Smooth muscle cell (in vitro differentiated cells): ENCODE measurements around the gene PITRM1. TPM values are rescaled to one million over a fixed set of nuclear protein-coding genes. Genes with fewer than 3 reads are reported as not detected.

Experiments
- DNase-seq: peaks from one replicate; lab custom pipeline; 2025; ENCODE audit not compliant: unreplicated experiment; lab: John Stamatoyannopoulos, UW
- H2AFZ ChIP-seq: fragments of 200-600 bp; sonication (generic); 2 replicates; pipeline ENCODE4 v1.6.0; 2016; ENCODE audit warnings: antibody characterized with exemption, low read depth, mild to moderate bottlenecking
- H3F3A ChIP-seq: fragments of 200-600 bp; sonication (generic); 2 replicates; pipeline ENCODE4 v1.6.0; 2017; ENCODE audit warnings: antibody characterized with exemption, low read depth
- H3K27ac ChIP-seq: fragments of 200-600 bp; sonication (generic); 2 replicates; pipeline ENCODE4 v1.5.1; 2016; ENCODE audit warnings: low read depth, mild to moderate bottlenecking
- H3K27me3 ChIP-seq: fragments of 200-600 bp; sonication (generic); 2 replicates; pipeline ENCODE4 v1.6.1; 2016; ENCODE audit warnings: low read depth, mild to moderate bottlenecking
- H3K36me3 ChIP-seq: fragments of 200-600 bp; sonication (generic); 2 replicates; pipeline ENCODE4 v1.5.1; 2016; ENCODE audit warnings: low read depth
- H3K4me1 ChIP-seq: fragments of 200-600 bp; sonication (generic); 2 replicates; pipeline ENCODE4 v1.5.1; 2016; ENCODE audit warnings: low read depth
- H3K4me2 ChIP-seq: fragments of 200-600 bp; sonication (generic); 2 replicates; pipeline ENCODE4 v1.6.0; 2016; ENCODE audit warnings: mild to moderate bottlenecking
- H3K4me3 ChIP-seq: fragments of 200-600 bp; sonication (generic); 2 replicates; pipeline ENCODE4 v1.5.1; 2016; ENCODE audit warnings: mild to moderate bottlenecking
- H3K79me2 ChIP-seq: fragments of 200-600 bp; sonication (generic); 2 replicates; pipeline ENCODE4 v1.6.0; 2016; ENCODE audit warnings: low read depth, mild to moderate bottlenecking
- H3K9ac ChIP-seq: fragments of 200-600 bp; sonication (generic); 2 replicates; pipeline ENCODE4 v1.6.0; 2016; ENCODE audit warnings: low read depth
- H3K9me3 ChIP-seq: fragments of 200-600 bp; sonication (generic); replicated peaks from 2 replicates; pipeline ENCODE4 v1.5.1; 2016; ENCODE audit warnings: low read depth
- H4K20me1 ChIP-seq: fragments of 200-600 bp; sonication (generic); 2 replicates; pipeline ENCODE4 v1.6.0; 2016; ENCODE audit warnings: low read depth
- WGBS: methylation state at CpG from one replicate; pipeline ENCODE4 v1.1.7; 2016; ENCODE audit warnings: low lambda C conversion rate; 5-methylcytosine and 5-hydroxymethylcytosine counted together
- polyA plus RNA-seq: library from polyadenylated mRNA; unstranded; fragments of >200 nt; fragmentation: Nextera tagmentation; extraction: Ambion mirVana; gene quantifications from 2 replicates; pipeline ENCODE4 v1.2.1, GENCODE V29; 2016
- total RNA-seq: library from RNA; depleted of rRNA; stranded (reverse); fragments of >200 nt; gene quantifications from 2 replicates; pipeline ENCODE4 v1.2.3, GENCODE V29; 2014
- TF ChIP-seq, protein P1 (sequence below): fragments of 200-600 bp; sonication (generic); IDR thresholded peaks from 2 replicates; pipeline ENCODE4 v1.5.1; 2017; ENCODE audit warnings: borderline replicate concordance, mild to moderate bottlenecking, antibody characterized with exemption; ENCODE audit not compliant: insufficient read depth, poor library complexity, severe bottlenecking

The PITRM1 gene
- total and polyA plus RNA-seq, 2 experiments from 2014 or later, result 49.2 to 61.3 TPM

DNA sequence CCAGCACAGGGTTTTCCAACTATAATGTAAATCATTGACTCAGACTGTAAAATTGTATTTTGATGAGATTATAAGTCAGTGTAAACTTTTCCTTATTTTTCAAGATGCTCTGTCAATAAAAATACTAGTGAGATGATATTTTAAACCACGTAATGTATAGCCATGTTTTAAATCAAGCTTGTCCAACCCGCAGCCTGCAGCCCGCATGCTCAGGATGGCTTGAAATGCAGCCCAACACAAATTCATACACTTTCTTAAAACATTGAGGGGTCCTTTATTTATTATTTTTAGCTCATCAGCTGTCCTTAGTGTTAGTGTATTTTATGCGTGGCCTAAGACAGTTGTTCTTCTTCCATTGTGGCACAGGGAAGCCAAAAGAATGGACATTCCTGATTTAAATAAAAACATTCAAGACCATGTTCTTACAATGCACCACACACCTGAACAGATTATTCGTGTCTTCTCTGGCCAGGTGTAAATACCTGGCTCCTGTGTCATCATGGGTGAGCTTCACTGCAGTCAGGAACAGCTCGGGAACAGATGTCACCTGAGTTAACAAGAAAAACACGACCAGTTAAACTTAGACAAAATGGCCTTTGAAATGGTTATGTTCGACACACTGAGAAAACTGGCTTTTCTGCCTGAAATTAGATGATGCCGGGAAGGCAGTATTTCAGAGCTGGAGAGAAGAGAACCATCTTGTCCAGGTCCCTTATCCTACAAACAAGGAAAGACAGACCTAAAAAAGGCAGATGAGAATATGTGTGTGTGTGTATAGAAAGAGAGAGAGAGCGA lies 5.9 kb downstream of the PITRM1 start:
- Histone ChIP-seq H3K4me3 (no peak overlapping the region), H3F3A (no peaks in the 10 kb centered on the region), H2AFZ (no peak overlapping the region), H3K36me3 (peaks cover 19% of the 10 kb centered on the region), H3K9ac (no peak overlapping the region), H3K9me3 (no peaks in the 10 kb centered on the region), H4K20me1 (peaks cover 12% of the 10 kb centered on the region), H3K4me1 (no peaks in the 10 kb centered on the region), H3K79me2 (peaks cover 16% of the 10 kb centered on the region), H3K27me3 (no peaks in the 10 kb centered on the region), H3K4me2 (no peak overlapping the region), H3K27ac (peak overlapping the region; percentile 38)
- WGBS, result 90% methylated on average over 10 of the region's 10 CpGs
- DNase-seq, result no peak
- TF ChIP-seq, protein P1, sequence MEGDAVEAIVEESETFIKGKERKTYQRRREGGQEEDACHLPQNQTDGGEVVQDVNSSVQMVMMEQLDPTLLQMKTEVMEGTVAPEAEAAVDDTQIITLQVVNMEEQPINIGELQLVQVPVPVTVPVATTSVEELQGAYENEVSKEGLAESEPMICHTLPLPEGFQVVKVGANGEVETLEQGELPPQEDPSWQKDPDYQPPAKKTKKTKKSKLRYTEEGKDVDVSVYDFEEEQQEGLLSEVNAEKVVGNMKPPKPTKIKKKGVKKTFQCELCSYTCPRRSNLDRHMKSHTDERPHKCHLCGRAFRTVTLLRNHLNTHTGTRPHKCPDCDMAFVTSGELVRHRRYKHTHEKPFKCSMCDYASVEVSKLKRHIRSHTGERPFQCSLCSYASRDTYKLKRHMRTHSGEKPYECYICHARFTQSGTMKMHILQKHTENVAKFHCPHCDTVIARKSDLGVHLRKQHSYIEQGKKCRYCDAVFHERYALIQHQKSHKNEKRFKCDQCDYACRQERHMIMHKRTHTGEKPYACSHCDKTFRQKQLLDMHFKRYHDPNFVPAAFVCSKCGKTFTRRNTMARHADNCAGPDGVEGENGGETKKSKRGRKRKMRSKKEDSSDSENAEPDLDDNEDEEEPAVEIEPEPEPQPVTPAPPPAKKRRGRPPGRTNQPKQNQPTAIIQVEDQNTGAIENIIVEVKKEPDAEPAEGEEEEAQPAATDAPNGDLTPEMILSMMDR, result no peak

DNA sequence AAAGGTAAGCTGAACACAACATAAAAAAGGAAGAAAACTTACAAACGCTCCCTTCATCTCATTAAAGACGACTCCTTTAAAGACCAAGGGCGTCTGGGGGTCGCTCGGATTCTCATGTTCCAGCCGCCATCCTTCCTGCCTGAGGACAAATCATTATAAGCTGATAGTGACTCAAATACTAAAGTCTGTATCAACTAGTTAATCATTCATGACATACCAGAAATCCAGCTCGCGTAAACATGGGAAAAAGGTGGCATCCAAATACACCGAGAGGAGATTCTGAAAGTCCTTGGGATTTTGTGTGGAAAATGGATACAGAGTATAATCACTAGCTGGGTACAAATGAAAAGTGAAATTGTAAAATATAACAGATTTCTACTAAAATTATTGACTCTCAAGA lies 7.4 kb downstream of the PITRM1 start:
- H3K27me3 ChIP-seq, result no peaks in the 10 kb centered on the region
- no peak overlapping the region for H3K9ac ChIP-seq
- no peak overlapping the region for H2AFZ ChIP-seq
- no peak overlapping the region for H3K4me2 ChIP-seq
- H3K36me3 ChIP-seq, result peaks cover 24% of the 10 kb centered on the region
- DNase-seq, result no peak
- peaks cover 2% of the 10 kb centered on the region for H3K79me2 ChIP-seq
- no peak overlapping the region for H3K27ac ChIP-seq
- H3K4me1 ChIP-seq, result no peaks in the 10 kb centered on the region
- TF ChIP-seq, protein P1, result no peak
- 92% methylated on average over 9 of the region's 9 CpGs for WGBS
- H3K9me3 ChIP-seq, result no peaks in the 10 kb centered on the region
- H3F3A ChIP-seq, result no peaks in the 10 kb centered on the region
- H3K4me3 ChIP-seq, result no peak overlapping the region
- peaks cover under 1% of the 10 kb centered on the region for H4K20me1 ChIP-seq

- Histone ChIP-seq H3K4me3 (no peak overlapping the region), H3K4me2 (no peak overlapping the region), H4K20me1 (no peaks in the 10 kb centered on the region), H3K27me3 (no peaks in the 10 kb centered on the region), H3K9ac (no peak overlapping the region), H3K4me1 (no peaks in the 10 kb centered on the region), H2AFZ (no peak overlapping the region), H3F3A (no peaks in the 10 kb centered on the region), H3K36me3 (peaks cover 37% of the 10 kb centered on the region), H3K79me2 (no peaks in the 10 kb centered on the region), H3K27ac (no peak overlapping the region), H3K9me3 (no peaks in the 10 kb centered on the region)
- DNase-seq, result no peak
- WGBS, result 95% methylated on average over 9 of the region's 9 CpGs
- TF ChIP-seq, protein P1, result no peak
Measured at GRCh38 chr10:3163879-3164278, 8.7 kb downstream of the PITRM1 start.

- Histone ChIP-seq H3K27me3 (no peaks in the 10 kb centered on the region), H2AFZ (no peak overlapping the region), H3K4me2 (no peak overlapping the region), H3K36me3 (peaks cover 44% of the 10 kb centered on the region), H3K4me1 (no peaks in the 10 kb centered on the region), H4K20me1 (no peaks in the 10 kb centered on the region), H3K4me3 (no peak overlapping the region), H3K9me3 (no peaks in the 10 kb centered on the region), H3K27ac (no peak overlapping the region), H3F3A (no peaks in the 10 kb centered on the region), H3K79me2 (no peaks in the 10 kb centered on the region), H3K9ac (no peak overlapping the region)
- 92% methylated on average over 9 of the region's 9 CpGs for WGBS
- no peak for DNase-seq
- TF ChIP-seq, protein P1, result peak; percentile 5
Measured at GRCh38 chr10:3162533-3162932, 10.0 kb downstream of the PITRM1 start.
